Activated CD8-positive, alpha-beta memory T cell treated with anti-CD3 and anti-CD28 coated beads for 1 hour (primary cell): ENCODE measurements around the gene ACR.
"Not testable (repeated sequence)": the region's sequence is repeated elsewhere in the genome, so short reads cannot be mapped to it uniquely, and the experiment has no call there.

ENCODE experiments used
- DNase-seq, 2 donors: peaks; one replicate each; pipeline ENCODE4 v3.0.0-alpha.2; 2020; ENCODE audit warnings: low read depth in 1 of 2; ENCODE audit errors: extremely low read depth in 1 of 2

The ACR gene

DNA sequence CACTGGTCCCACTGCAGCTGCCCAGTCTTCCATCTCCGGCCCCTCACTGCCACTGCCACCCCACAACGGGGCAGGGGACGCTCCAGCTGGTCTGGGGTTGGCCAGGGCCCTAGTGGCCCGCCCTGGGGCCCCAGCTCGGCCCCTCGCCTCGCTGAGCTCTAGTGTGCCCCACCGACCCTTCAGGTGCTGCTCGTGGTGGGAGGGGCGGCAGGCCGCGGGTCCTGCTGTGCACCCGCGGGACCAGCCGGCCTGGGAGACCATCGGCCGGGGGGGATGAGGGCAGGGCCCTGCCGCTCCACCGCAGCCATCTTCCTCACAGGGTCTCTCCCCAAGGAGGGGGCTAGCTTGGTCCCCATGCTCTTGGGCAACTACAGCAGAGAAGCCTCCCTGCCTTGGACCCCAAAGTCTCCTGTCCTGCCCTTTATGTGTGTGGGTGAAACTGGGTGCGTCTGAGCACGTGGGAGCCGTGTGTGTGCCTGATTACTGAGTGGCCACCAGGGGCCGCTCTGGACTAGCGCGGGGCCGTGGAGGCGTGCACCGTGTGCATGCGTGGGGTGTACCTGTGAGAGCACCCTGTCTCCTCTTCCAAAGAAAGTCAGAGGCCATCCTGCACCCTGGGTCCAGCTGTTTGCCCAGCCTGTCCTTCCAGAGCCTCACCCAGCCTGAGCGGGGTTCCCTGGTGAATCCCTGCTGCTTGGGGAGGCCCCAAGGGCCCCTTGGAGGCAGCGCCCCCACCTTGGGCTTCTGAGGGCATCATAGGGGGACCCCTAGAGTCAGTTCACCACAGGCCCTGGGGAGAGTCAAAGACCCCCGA is 6.0 kb upstream of the ACR start:
- peak; percentile 11 to 38 for DNase-seq

DNA sequence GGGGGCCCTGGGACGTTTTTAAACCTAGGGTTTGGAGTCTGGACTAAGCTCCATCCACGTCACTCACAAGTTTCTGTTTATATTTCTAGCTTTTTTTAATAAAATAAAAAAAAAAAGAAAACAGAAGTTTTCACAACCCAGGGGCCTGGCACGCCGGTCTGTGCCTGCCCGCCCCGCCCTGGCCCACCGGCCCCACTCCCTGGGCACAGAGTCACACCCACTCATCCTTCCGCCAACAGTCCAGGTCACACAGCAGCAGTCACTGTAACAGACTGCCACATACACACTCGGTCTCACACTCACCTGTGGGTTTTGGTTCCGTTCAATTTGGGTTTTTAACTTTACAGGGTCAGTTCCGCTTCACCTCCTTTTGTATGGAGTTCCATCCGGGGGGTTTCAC is 5.3 kb upstream of the ACR start:
- DNase-seq = no peak

DNA sequence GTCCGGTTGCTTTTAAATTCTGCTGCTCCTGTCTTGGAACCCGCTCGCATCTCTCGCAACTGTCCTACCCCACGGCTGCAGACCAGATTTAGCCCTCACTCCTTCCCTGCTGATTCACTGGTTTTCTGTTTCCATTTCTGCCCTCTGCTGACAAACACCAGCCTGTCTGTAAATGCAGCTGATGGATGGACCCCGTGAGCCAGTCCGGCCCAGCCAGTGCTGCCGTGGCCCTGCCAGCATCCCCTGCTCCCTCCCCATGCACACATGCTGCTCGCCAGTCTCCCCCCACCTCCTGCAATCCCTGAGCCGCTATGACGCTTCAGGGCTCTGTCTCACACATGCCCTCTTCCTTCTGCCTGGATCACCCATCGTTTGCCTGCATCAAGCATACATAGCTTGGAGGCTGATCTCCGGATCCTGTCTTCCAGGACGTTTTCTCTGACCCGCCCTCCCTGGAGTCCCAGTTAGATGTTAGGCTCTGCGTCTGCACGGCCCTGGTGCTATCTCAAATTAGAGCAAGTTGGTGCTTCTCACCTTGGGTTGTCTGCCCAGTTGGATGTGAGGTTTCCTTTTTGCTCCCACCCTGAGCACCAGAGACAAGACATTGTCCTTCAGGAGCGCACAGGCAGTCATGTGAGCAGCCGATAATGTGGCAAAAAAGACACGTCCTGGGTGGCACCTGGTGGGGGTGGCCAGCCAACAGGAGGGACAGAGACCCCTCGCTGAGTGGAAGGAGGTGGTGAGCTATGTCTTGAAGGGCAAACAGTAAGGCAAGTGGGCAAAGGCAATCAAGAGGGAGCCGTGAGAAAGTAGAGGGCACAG is 4.3 kb upstream of the ACR start:
- DNase-seq = no peak

DNA sequence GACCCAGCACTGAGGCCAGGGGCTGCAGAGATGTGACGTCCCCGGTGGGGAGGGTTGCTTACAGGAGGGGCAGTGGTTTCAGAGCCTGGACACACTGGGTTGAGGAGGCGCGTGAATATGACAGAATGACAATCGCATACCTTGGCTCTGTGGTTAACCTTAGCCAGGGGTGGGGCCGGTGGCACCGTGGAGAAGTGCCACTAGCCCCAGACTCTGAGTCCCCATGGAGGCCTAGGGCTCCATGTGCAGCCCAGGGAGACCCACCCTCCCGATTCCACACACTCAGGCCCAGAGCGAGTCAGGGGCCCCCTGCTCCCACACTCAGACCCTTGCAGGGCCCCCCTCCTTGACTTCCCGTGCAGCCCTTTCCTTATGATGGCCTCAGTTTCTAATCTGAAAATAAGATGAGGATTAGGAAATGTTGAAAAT is 3.6 kb upstream of the ACR start:
- DNase-seq = no peak

DNA sequence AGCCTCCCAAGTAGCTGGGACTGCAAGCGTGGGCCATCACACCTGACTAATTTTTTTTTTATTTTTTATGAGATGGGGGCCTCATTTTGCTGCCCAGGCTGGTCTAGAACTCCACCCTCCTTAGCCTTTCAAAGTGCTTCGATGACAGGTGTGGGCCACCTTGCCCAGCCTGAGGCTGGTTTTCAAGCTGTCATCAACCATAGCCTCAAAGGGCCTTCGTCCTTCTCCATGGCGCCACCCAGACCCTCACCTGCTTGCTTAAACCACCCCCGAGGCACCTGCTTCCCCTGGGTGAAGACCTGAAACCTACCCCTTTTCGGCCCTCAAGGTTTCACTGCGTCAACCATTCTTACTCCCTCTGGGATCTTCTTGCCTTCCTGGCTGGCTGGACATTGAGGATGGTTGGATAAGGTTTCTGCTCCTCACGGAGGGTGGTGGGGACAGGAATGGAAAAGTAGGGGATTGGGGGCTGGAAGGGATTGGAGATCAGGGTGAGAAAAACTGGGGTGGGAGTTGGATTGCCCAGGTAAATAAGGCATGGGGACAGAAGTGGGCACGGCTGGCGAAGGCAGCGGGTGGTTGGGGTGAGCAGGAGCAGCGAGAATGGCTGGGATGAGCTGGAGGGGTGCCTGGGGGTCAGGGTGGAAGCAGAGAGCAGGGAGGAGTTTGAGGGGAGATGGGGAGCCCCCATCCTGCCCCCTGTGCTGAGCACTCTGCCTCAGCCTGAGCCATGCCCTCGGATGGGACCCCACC is 2.8 kb upstream of the ACR start:
- DNase-seq = no peak

DNA sequence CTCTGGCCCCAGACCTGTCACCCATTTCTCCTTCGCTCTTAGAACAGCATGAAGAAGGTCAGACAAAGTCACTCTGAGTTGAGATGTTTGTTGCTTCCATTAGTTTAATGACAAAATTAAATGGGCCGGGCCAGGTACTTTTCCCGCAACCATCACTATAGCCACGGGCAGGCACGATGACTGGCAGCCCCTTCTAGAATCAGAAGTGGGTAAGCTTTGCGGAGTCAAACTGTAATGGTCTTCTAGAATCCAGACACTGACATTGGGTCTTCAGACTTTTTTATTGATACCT is 2.3 kb upstream of the ACR start:
- DNase-seq = no peak

DNA sequence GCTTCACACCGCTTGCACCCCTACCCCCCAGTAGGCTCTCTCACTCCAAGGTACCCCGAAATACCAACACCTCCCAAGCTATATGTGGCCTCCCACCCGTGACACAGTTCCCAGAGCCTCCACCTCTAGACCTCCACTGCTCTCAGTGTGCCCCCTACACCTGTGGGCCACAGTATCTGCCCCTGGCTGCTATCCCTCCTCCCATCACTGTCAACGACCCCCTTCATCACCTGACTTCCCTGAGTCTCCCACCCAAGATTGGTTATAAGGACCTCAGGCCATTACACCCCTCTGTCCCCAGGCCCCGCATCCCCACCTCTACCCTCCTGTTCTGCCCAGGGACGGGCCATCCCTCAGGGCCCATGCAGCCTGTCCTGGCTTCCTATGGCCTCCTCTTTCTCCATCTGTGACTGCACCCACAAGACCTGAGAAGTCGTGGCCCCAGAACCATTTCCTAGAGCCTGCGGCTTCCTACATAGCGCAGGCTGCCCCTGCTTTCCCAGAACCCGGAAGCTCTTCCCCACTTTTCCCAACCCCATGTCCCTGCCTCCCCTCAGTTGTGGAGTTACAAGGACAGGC is 734 bp downstream of the ACR start:
- no peak for DNase-seq

DNA sequence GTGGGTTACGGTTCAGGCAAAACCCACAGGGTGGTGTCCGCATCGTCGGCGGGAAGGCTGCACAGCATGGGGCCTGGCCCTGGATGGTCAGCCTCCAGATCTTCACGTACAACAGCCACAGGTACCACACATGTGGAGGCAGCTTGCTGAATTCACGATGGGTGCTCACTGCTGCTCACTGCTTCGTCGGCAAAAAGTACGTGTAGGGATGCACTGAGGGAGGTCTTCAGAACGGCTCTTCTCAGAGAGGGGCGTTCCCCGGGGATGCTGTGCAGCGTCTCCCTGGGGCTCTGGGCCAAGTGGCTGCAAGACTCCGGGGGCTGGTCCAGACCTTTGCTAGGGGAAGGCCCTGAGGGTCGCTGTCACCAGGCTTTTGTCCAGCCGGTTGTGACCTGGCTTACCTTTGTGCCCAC is 1.3 kb downstream of the ACR start:
- DNase-seq = no peak

DNA sequence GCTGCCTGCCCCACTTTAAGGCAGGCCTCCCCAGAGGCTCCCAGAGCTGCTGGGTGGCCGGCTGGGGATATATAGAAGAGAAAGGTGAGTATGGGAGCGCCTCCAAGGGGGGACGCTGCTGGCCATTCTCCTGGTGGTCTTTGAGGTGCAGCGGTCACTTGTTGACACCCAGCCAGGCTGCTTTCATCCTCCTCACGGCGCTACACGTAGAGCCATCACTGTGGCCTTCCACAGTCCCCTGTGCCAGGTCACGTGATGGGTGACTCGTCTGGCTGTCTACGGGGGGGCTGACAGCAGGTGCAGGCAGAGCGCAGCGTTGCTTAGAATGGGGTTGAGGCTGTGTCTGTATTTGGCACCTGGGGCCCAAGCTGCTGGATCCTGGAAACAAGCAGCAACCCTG is 1.9 kb downstream of the ACR start:
- DNase-seq = no peak

DNA sequence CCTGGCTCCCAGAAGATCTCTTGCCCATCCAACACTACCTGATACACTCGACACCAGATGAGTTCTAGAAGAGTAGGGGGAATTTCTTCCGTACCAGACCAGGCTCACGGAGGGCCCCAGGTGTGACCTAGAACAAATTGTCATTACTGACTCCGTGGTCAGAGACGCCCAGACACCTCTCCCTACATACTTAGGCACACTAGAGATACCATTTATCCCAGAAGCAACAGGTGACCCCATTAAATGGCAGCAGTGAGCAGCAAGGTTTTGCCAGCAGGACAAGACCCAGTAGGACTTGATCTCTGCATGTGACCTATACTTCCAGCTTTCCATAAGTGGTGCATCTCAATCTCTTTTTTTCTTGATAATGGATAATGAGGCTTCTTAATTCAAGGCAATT is 2.7 kb downstream of the ACR start:
- DNase-seq = not testable (repeated sequence)

DNA sequence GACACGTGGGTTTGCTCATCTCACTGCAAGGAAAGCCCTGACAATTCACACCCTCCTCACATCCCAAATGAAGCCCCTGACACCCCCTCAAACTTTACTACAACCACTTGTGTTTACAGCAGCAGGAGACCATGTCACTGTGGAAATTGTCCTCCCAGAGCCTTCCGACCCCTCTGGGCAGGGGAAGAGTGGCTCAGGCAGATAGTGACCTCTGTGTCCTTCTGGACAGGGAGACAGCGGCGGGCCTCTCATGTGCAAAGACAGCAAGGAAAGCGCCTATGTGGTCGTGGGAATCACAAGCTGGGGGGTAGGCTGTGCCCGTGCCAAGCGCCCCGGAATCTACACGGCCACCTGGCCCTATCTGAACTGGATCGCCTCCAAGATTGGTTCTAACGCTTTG is 6.4 kb downstream of the ACR start:
- not testable (repeated sequence) for DNase-seq

DNA sequence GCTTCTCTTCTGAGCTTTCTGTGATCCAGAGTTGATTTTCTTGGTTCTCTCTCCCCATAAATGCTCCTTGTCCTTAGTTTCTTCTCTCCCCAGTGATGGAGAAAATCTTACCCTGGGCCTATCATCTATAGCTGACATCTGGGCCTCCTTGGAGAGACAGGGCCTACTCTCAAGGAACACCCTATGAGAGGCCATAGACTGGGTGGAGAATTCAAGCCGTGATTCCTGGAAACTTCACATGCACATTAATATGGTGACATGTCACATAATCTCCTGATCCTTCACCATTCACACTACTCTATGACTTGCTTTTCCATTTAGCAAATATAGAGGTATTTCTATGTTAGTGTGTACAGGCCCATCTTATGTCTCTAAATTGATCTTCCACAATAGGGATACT is 9.5 kb downstream of the ACR start:
- not testable (repeated sequence) for DNase-seq

DNA sequence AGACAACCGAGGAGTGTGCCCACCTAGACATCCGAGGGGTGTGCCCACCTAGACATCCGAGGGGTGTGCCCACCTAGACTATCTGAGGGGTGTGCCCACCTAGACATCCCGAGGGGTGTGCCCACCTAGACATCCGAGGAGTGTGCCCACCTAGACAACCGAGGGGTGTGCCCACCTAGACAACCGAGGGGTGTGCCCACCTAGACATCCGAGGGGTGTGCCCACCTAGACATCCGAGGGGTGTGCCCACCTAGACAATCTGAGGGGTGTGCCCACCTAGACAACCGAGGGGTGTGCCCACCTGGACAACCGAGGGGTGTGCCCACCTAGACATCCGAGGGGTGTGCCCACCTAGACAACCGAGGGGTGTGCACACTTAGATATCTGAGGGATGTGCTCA is 10.6 kb downstream of the ACR start:
- not testable (repeated sequence) for DNase-seq

DNA sequence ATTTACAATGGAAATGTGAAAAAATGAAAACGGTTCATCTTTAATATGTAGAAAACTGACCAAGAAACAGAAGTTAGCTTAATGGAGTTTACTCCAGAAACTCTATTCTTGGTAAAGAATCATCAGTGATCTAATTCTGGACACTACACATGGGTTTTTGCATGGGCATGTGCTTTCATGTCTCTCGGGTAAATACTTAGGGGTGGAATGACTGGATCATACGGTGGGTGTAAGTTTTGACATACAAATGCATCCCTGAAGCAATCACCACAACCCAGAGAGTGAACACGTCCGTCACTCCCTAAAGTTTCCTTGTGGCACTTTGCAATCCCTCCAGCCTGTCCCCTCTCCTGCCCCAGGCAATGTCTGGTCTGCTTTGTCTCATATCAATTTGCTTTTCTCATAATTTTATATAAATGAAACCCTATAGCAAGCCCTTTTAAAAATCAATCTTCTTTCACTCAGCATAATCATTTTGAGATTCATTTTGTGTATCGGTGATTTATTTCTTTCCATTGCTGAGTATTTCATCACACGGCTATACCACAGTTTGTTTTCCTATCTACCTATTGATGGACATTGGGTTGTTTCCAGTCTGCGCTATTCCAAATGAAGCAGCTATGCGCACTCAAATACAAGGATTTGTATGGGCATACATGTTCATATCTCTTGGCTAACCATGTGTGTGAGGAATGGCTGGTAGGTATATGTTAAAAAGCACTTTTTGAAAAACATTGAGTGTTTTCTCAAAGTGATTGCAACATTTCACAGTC is 11.5 kb downstream of the ACR start:
- not testable (repeated sequence) for DNase-seq

DNA sequence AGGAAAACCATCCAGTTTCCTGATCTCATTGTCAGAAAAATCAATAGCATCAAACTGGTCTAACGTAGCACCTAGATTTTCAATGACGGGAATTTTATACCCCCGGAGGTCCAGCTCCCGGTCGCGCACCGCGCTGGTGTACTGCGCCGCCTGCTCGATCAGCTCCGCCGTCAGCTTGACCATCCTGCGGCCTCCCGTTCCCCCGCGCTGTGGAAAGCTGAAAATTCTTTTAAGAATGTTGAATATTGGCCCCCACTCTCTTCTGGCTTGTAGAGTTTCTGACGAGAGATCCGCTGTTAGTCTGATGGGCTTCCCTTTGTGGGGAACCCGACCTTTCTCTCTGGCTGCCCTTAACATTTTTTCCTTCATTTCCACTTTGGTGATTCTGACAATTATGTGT is 17.2 kb downstream of the ACR start:
- not testable (repeated sequence) for DNase-seq

DNA sequence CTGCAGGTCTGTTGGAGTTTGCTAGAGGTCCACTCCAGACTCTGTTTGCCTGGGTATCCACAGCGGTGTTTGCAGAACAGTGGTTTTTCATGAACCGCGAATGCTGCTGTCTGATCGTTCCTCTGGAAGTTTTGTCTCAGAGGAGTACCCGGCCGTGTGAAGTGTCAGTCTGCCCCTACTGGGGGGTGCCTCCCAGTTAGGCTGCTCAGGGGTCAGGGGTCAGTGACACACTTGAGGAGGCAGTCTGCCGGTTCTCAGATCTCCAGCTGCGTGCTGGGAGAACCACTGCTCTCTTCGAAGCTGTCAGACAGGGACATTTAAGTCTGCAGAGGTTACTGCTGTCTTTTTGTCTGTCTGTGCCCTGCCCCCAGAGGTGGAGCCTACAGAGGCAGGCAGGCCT is 18.4 kb downstream of the ACR start:
- not testable (repeated sequence) for DNase-seq

DNA sequence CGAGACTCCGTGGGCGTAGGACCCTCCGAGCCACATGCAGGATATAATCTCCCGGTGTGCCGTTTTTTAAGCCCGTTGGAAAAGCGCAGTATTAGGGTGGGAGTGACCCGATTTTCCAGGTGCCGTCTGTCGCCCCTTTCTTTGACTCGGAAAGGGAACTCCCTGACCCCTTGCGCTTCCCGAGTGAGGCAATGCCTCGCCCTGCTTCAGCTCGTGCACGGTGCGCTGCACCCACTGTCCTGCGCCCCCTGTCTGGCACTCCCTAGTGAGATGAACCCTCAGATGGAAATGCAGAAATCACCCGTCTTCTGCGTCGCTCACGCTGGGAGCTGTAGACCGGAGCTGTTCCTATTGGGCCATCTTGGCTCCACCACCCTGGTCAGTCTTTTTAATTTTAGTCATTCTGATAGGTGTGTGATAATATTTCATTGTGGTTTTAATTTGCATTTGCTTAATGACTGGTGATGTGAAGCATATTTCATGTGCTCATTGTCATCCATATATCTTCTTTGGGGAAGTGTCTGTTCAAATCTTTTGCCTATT is 19.0 kb downstream of the ACR start:
- DNase-seq = peak; percentile 30 to 33

DNA sequence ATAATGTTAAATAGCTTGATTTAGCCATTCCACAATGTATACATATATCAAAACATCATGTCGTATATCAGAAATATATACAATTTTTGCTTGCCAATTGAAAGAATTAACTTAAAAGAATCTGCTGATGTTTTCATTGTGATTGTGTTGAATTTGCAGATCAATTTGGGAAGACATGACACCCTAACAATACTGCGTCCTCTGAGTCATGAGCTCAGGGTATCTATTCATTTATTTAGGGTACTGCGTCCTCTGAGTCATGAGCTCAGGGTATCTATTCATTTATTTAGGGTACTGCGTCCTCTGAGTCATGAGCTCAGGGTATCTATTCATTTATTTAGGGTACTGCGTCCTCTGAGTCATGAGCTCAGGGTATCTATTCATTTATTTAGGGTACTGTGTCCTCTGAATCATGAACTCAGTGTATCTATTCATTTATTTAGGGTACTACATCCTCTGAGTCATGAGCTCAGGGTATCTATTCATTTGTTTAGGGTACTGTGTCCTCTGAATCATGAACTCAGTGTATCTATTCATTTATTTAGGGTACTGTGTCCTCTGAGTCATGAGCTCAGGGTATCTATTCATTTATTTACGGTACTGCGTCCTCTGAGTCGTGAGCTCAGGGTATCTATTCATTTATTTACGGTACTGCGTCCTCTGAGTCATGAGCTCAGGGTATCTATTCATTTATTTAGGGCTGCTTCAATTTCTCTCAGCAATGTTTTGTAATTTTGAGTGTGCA is 21.8 kb downstream of the ACR start:
- DNase-seq = not testable (repeated sequence)

DNA sequence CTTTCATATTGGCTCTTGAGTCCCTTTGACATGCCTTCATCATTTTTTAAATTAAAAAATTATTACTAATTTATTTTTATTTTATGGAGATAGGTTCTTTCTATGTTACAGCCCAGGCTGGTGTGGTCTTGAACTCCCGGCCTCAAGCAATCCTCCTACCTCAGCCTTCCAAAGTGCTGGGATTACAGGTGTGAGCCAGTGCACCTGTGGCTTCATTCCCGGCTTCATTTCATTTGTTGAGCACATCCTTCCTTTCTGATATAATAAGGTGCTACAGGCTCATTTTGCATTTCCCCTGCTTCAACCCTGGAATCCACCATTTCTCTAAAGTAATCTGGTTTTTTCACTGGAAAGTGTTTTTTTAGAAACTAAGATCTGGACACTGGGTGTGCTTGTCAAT is 23.8 kb downstream of the ACR start:
- not testable (repeated sequence) for DNase-seq
